ENCODE results near the gene F12.
A peak's percentile ranks its signal among the peaks of the same experiment; 100 is the strongest.

Gene F12

DNA sequence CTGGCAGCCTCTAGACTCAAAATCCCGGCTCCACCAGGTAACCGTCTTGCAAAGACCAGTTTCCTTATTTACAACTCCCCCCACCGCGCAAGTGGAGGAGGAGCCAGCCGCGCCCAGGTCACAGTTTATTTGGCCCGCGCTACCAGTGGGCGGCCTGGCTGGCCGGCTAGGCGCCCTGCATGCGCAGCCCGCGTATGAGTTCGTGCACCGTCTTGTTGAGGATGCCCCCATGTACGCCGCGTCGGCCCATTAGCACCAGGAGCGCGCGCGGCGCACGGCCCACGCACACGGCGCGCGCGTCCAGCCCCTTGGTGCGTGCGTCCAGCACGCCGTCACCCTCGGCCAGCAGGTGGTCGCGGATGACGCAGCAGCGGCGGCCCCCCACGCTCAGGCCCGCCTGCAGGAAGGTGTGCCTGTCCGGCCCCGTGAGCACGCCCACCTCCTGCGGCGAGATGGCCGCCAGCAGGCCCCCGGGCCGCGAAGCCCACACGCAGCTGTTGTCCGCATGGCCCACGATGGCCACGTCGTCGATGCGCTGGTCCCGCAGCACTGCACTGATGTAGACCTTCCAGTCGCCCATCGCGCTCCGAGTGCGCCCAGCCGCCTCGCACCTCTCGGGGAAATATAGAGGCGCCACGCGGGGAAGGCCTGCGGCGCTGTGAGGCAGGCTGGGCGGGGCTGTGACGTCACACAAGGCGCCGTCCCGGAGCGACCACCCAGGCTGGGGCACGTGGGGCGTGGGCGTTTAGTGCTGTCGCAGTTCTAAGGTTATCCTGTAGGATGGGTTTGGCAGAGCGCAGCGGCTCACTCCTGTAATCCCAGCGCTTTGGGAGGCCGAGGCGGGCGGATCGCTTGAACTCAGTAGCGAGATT lies 9.1 kb downstream of the F12 start, which contains the start of gene PFN3:
TSS of gene PFN3 (minus strand) at position 665 of the 872 bp plus-strand sequence. CDS start at position 580, 85 bp downstream.
- H3K18ac ChIP-seq (ENCODE audit: low read depth in 1 of 2, low read length in 2 of 2), result no peak within 1 kb of the TSS
- H2BK15ac ChIP-seq (ENCODE audit: low read depth, poor library complexity, severe bottlenecking), result no peak within 1 kb of the TSS
- H3K79me1 ChIP-seq (replicated peaks; ENCODE audit: low read length, poor library complexity, severe bottlenecking), result no peaks in the 10 kb centered on the region
- H2BK120ac ChIP-seq (ENCODE audit: low read depth, low read length), result no peak within 1 kb of the TSS
- H3K23ac ChIP-seq (ENCODE audit: low read length in 2 of 2), result no peak within 1 kb of the TSS
- DNase-seq, result no peak
- H4K8ac ChIP-seq (ENCODE audit: low read length), result no peak within 1 kb of the TSS
- no peak within 1 kb of the TSS for H2BK5ac ChIP-seq (ENCODE audit: low read depth, low read length, poor library complexity, severe bottlenecking)
- H3K4me1 ChIP-seq (ENCODE audit: control insufficient read depth, insufficient read depth, low read depth, low read length), result peaks cover 28% of the 10 kb centered on the region
- WGBS, result 95% methylated on average over 90 of the region's 92 CpGs
- peaks cover 8 to 85% of the 10 kb centered on the region in 2 experiments for H3K27me3 ChIP-seq (ENCODE audit: control insufficient read depth in 1 of 2, insufficient read depth in 1 of 2, low read length in 2 of 2)
- no peak within 1 kb of the TSS for H2BK12ac ChIP-seq (ENCODE audit: low read length in 2 of 2)
- no peak within 1 kb of the TSS for H2AK5ac ChIP-seq (ENCODE audit: low read length, severe bottlenecking)
- H3K4ac ChIP-seq (ENCODE audit: low read depth in 1 of 2, low read length in 2 of 2), result no peak within 1 kb of the TSS
- peaks cover 0 to 3% of the 10 kb centered on the region in 2 experiments for H3K36me3 ChIP-seq (ENCODE audit: control insufficient read depth in 1 of 2, insufficient read depth in 2 of 2, low read depth in 1 of 2, low read length in 2 of 2)
- H3K4me3 ChIP-seq (ENCODE audit: insufficient read depth in 1 of 2, low read depth in 1 of 2, low read length in 2 of 2), result no peak within 1 kb of the TSS
- H3K27ac ChIP-seq (ENCODE audit: low read length, poor library complexity, severe bottlenecking), result no peak within 1 kb of the TSS
- H3K14ac ChIP-seq (ENCODE audit: low read length in 2 of 2), result peak within 1 kb of the TSS in 1 of 2 experiments; percentile 28
- H3K9ac ChIP-seq (ENCODE audit: low read length), result no peak within 1 kb of the TSS
- H2AFZ ChIP-seq (ENCODE audit: low read depth, low read length), result no peak within 1 kb of the TSS
- peak within 1 kb of the TSS; percentile 18 for H4K91ac ChIP-seq (ENCODE audit: low read length)
- H3K9me3 ChIP-seq (ENCODE audit: control insufficient read depth, low read length), result no peaks in the 10 kb centered on the region
- no peak within 1 kb of the TSS for H3K4me2 ChIP-seq (ENCODE audit: low read length, poor library complexity, severe bottlenecking)

DNA sequence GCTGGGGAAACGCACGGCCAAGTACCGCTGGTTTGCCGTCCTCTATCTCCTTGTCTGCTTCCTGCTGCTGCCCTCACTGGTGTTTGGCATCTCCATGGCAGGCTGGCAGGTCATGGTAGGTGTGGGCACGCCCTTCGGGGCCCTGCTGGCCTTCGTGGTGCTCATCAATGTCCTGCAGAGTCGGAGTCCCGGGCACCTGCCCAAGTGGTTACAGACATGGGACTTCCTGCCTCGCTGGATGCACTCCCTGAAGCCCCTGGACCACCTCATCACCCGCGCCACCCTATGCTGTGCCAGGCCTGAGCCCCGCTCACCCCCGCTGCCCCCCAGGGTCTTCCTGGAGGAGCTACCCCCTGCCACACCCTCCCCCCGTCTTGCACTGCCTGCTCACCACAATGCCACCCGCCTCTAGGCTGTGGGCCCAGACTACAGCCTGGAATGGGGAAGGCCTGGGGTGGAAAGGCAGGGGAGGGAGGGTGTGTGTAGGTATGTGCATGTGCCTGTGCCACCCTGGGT lies 11.4 kb downstream of the F12 start:
- H3K36me3 ChIP-seq (ENCODE audit: control insufficient read depth in 1 of 2, insufficient read depth in 2 of 2, low read depth in 1 of 2, low read length in 2 of 2), result peaks cover 0 to 3% of the 10 kb centered on the region in 2 experiments
- no peak overlapping the region for H3K27ac ChIP-seq (ENCODE audit: low read length, poor library complexity, severe bottlenecking)
- H2BK120ac ChIP-seq (ENCODE audit: low read depth, low read length), result no peak overlapping the region
- H4K91ac ChIP-seq (ENCODE audit: low read length), result no peak overlapping the region
- no peak overlapping the region for H2BK5ac ChIP-seq (ENCODE audit: low read depth, low read length, poor library complexity, severe bottlenecking)
- 89% methylated on average over 13 of the region's 16 CpGs for WGBS
- H2BK15ac ChIP-seq (ENCODE audit: low read depth, poor library complexity, severe bottlenecking), result no peak overlapping the region
- H4K8ac ChIP-seq (ENCODE audit: low read length), result no peak overlapping the region
- peak overlapping the region in 1 of 2 experiments; percentile 7 for H3K14ac ChIP-seq (ENCODE audit: low read length in 2 of 2)
- H2BK12ac ChIP-seq (ENCODE audit: low read length in 2 of 2), result no peak overlapping the region
- H2AFZ ChIP-seq (ENCODE audit: low read depth, low read length), result no peak overlapping the region
- H3K27me3 ChIP-seq (ENCODE audit: control insufficient read depth in 1 of 2, insufficient read depth in 1 of 2, low read length in 2 of 2), result peaks cover 8 to 86% of the 10 kb centered on the region in 2 experiments
- H3K18ac ChIP-seq (ENCODE audit: low read depth in 1 of 2, low read length in 2 of 2), result no peak overlapping the region
- H2AK5ac ChIP-seq (ENCODE audit: low read length, severe bottlenecking), result no peak overlapping the region
- peaks cover 9% of the 10 kb centered on the region for H3K4me1 ChIP-seq (ENCODE audit: control insufficient read depth, insufficient read depth, low read depth, low read length)
- no peaks in the 10 kb centered on the region for H3K9me3 ChIP-seq (ENCODE audit: control insufficient read depth, low read length)
- no peak overlapping the region for H3K9ac ChIP-seq (ENCODE audit: low read length)
- no peak overlapping the region for H3K4ac ChIP-seq (ENCODE audit: low read depth in 1 of 2, low read length in 2 of 2)
- DNase-seq, result no peak
- H3K23ac ChIP-seq (ENCODE audit: low read length in 2 of 2), result no peak overlapping the region
- H3K79me1 ChIP-seq (replicated peaks; ENCODE audit: low read length, poor library complexity, severe bottlenecking), result no peaks in the 10 kb centered on the region
- H3K4me3 ChIP-seq (ENCODE audit: insufficient read depth in 1 of 2, low read depth in 1 of 2, low read length in 2 of 2), result no peak overlapping the region
- no peak overlapping the region for H3K4me2 ChIP-seq (ENCODE audit: low read length, poor library complexity, severe bottlenecking)

- no peak for DNase-seq
- no peak overlapping the region for H3K4me2 ChIP-seq (ENCODE audit: low read length, poor library complexity, severe bottlenecking)
- H2BK12ac ChIP-seq (ENCODE audit: low read length in 2 of 2), result no peak overlapping the region
- no peak overlapping the region for H3K23ac ChIP-seq (ENCODE audit: low read length in 2 of 2)
- H4K91ac ChIP-seq (ENCODE audit: low read length), result no peak overlapping the region
- H4K8ac ChIP-seq (ENCODE audit: low read length), result no peak overlapping the region
- H2AFZ ChIP-seq (ENCODE audit: low read depth, low read length), result no peak overlapping the region
- no peaks in the 10 kb centered on the region for H3K36me3 ChIP-seq (ENCODE audit: control insufficient read depth in 1 of 2, insufficient read depth in 2 of 2, low read depth in 1 of 2, low read length in 2 of 2)
- no peak overlapping the region for H2BK120ac ChIP-seq (ENCODE audit: low read depth, low read length)
- no peak overlapping the region for H3K4ac ChIP-seq (ENCODE audit: low read depth in 1 of 2, low read length in 2 of 2)
- no peak overlapping the region for H2AK5ac ChIP-seq (ENCODE audit: low read length, severe bottlenecking)
- H3K4me3 ChIP-seq (ENCODE audit: insufficient read depth in 1 of 2, low read depth in 1 of 2, low read length in 2 of 2), result no peak overlapping the region
- WGBS, result 94% methylated on average over 10 of the region's 10 CpGs
- H3K4me1 ChIP-seq (ENCODE audit: control insufficient read depth, insufficient read depth, low read depth, low read length), result peaks cover 2% of the 10 kb centered on the region
- no peak overlapping the region for H3K14ac ChIP-seq (ENCODE audit: low read length in 2 of 2)
- H3K27me3 ChIP-seq (ENCODE audit: control insufficient read depth in 1 of 2, insufficient read depth in 1 of 2, low read length in 2 of 2), result peaks cover 8 to 75% of the 10 kb centered on the region in 2 experiments
- H3K9me3 ChIP-seq (ENCODE audit: control insufficient read depth, low read length), result no peaks in the 10 kb centered on the region
- no peak overlapping the region for H3K27ac ChIP-seq (ENCODE audit: low read length, poor library complexity, severe bottlenecking)
- H3K9ac ChIP-seq (ENCODE audit: low read length), result no peak overlapping the region
- no peak overlapping the region for H3K18ac ChIP-seq (ENCODE audit: low read depth in 1 of 2, low read length in 2 of 2)
- H2BK5ac ChIP-seq (ENCODE audit: low read depth, low read length, poor library complexity, severe bottlenecking), result no peak overlapping the region
- H2BK15ac ChIP-seq (ENCODE audit: low read depth, poor library complexity, severe bottlenecking), result no peak overlapping the region
- no peaks in the 10 kb centered on the region for H3K79me1 ChIP-seq (replicated peaks; ENCODE audit: low read length, poor library complexity, severe bottlenecking)
Measured at GRCh38 chr5:177396807-177397206, 12.6 kb downstream of the F12 start.

DNA sequence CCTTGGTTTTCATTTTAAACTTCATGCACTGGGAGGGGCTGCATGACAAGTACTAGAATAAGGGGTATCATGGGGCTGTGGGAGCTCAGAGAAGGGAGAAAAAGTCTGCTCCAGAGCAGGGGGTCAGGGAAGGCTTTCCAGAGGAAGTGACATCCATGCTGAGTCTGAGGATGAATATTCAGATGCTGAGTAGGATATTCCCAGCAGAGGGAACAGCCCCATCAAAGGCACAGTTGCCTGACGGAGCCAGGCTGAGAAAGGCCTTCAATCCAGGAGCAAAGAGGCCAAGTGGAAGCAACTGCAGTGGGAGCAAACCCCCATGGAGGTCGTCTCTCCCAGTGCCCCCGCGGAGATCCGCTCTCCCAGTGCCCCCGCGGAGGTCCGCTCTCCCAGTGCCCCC lies 13.3 kb downstream of the F12 start:
- Histone ChIP-seq H3K23ac (ENCODE audit: low read length in 2 of 2) (no peak overlapping the region), H3K79me1 (replicated peaks; ENCODE audit: low read length, poor library complexity, severe bottlenecking) (no peaks in the 10 kb centered on the region), H3K4me3 (ENCODE audit: insufficient read depth in 1 of 2, low read depth in 1 of 2, low read length in 2 of 2) (no peak overlapping the region), H3K4me1 (ENCODE audit: control insufficient read depth, insufficient read depth, low read depth, low read length) (peaks cover 2% of the 10 kb centered on the region), H3K9me3 (ENCODE audit: control insufficient read depth, low read length) (no peaks in the 10 kb centered on the region), H2AFZ (ENCODE audit: low read depth, low read length) (no peak overlapping the region), H3K14ac (ENCODE audit: low read length in 2 of 2) (no peak overlapping the region), H4K8ac (ENCODE audit: low read length) (no peak overlapping the region), H2AK5ac (ENCODE audit: low read length, severe bottlenecking) (no peak overlapping the region), H2BK5ac (ENCODE audit: low read depth, low read length, poor library complexity, severe bottlenecking) (no peak overlapping the region), H3K4ac (ENCODE audit: low read depth in 1 of 2, low read length in 2 of 2) (no peak overlapping the region), H3K9ac (ENCODE audit: low read length) (no peak overlapping the region), H4K91ac (ENCODE audit: low read length) (no peak overlapping the region), H3K18ac (ENCODE audit: low read depth in 1 of 2, low read length in 2 of 2) (no peak overlapping the region), H2BK12ac (ENCODE audit: low read length in 2 of 2) (no peak overlapping the region), H3K27me3 (ENCODE audit: control insufficient read depth in 1 of 2, insufficient read depth in 1 of 2, low read length in 2 of 2) (peaks cover 8 to 68% of the 10 kb centered on the region in 2 experiments), H2BK15ac (ENCODE audit: low read depth, poor library complexity, severe bottlenecking) (no peak overlapping the region), H3K4me2 (ENCODE audit: low read length, poor library complexity, severe bottlenecking) (no peak overlapping the region), H2BK120ac (ENCODE audit: low read depth, low read length) (no peak overlapping the region), H3K36me3 (ENCODE audit: control insufficient read depth in 1 of 2, insufficient read depth in 2 of 2, low read depth in 1 of 2, low read length in 2 of 2) (no peaks in the 10 kb centered on the region), H3K27ac (ENCODE audit: low read length, poor library complexity, severe bottlenecking) (no peak overlapping the region)
- no peak for DNase-seq
- WGBS, result 89% methylated on average over 7 of the region's 8 CpGs
